DOHH2 (cell line): ENCODE results near the gene VPS51.

ENCODE experiments used
- H3F3A ChIP-seq: fragments of 200-600 bp; sonication (generic), shearing (Covaris generic); 2 replicates; pipeline ENCODE4 v1.6.0; 2016; ENCODE audit warnings: antibody characterized with exemption, mild to moderate bottlenecking; ENCODE audit not compliant: control insufficient read depth, insufficient read depth
- H3K27ac ChIP-seq: fragments of 200-600 bp; sonication (generic); 2 replicates; pipeline ENCODE4 v1.5.1; 2014; ENCODE audit warnings: low read depth, mild to moderate bottlenecking, low read length, moderate library complexity
- H3K27me3 ChIP-seq: fragments of 200-600 bp; sonication (generic); 2 replicates; pipeline ENCODE4 v1.6.1; 2014; ENCODE audit warnings: mild to moderate bottlenecking, low read length, mixed read lengths; ENCODE audit not compliant: control insufficient read depth
- H3K36me3 ChIP-seq: fragments of 200-600 bp; sonication (generic); 2 replicates; pipeline ENCODE4 v1.6.1; 2014; ENCODE audit warnings: mild to moderate bottlenecking, low read length, moderate library complexity, mixed read lengths; ENCODE audit not compliant: control insufficient read depth
- H3K4me1 ChIP-seq: fragments of 200-600 bp; sonication (generic); 2 replicates; pipeline ENCODE4 v1.6.1; 2014; ENCODE audit warnings: mild to moderate bottlenecking, low read length, mixed read lengths; ENCODE audit not compliant: control insufficient read depth
- H3K4me2 ChIP-seq: fragments of 200-600 bp; sonication (generic); 2 replicates; pipeline ENCODE4 v1.6.0; 2014; ENCODE audit warnings: mild to moderate bottlenecking, low read length, moderate library complexity
- H3K4me3 ChIP-seq: fragments of 200-600 bp; sonication (generic); 2 replicates; pipeline ENCODE4 v1.5.1; 2014; ENCODE audit warnings: mild to moderate bottlenecking, low read length, mixed read lengths
- H3K79me2 ChIP-seq: fragments of 200-600 bp; sonication (generic); 2 replicates; pipeline ENCODE4 v1.6.1; 2014; ENCODE audit warnings: mild to moderate bottlenecking, low read length, mixed read lengths; ENCODE audit not compliant: control insufficient read depth
- H3K9me2 ChIP-seq: fragments of 200-600 bp; sonication (generic); replicated peaks from 2 replicates; pipeline ENCODE4 v1.6.1; 2014; ENCODE audit warnings: mild to moderate bottlenecking, low read length, mixed read lengths; ENCODE audit not compliant: control insufficient read depth
- H3K9me3 ChIP-seq: fragments of 200-600 bp; sonication (generic); 2 replicates; pipeline ENCODE4 v1.6.1; 2014; ENCODE audit warnings: antibody characterized with exemption, low read length, mixed read lengths; ENCODE audit not compliant: control insufficient read depth, insufficient read depth
- H4K20me1 ChIP-seq: fragments of 200-600 bp; sonication (generic); 2 replicates; pipeline ENCODE4 v1.6.0; 2014; ENCODE audit warnings: low read depth, mild to moderate bottlenecking, antibody characterized with exemption, low read length, moderate library complexity; ENCODE audit not compliant: control insufficient read depth, insufficient read depth
- EZH2phosphoT487 ChIP-seq: fragments of 200-600 bp; sonication (generic); IDR thresholded peaks from 2 replicates; pipeline ENCODE4 v1.6.1; 2017; ENCODE audit warnings: borderline replicate concordance, mild to moderate bottlenecking, antibody characterized with exemption, low read length, moderate library complexity, mixed read lengths
- TF ChIP-seq, protein P1 (sequence below): fragments of 200-600 bp; sonication (generic); IDR thresholded peaks from one replicate; pipeline ENCODE4 v1.5.1; 2014; ENCODE audit warnings: antibody characterized with exemption, mild to moderate bottlenecking, low read depth, low read length; ENCODE audit not compliant: poor library complexity, severe bottlenecking

Gene VPS51

DNA sequence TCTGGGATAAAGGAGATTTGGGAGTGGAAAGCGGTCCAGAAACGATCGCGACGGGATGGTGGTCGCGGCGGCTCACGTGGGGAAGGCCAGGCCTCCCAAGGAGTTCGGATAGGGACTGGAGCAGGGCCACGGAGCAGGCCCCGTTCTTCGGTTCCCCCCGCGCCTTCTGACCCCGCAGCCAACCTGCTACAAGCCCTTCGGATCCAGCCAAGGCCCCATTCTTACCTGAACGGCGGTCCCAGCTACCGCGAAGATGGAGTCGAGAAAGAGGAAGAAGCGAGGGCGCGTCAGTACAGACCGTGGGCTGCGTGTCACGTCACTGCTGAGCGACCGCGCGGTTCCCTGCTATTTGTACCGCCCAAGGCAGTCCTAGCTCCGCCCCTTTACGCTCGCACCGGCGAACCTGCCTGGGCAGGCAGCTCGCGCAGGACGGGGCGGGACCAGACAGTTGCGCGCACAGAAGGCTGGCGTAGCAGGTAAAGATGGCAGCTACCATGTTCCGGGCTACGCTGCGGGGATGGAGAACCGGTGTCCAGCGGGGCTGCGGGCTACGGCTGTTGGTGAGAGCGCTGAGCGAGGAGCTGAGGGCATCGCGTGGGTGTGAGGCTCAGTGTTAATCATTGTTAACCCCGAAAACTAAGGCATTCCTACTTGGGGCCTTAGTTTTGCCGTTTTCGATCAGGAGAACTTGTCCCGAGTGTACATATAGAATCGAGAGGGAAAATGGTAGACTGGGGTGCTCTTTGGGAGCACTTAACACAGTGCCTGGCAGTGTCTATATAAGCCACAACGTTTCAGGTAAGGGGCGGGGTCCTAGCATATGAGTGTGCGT lies 26.1 kb downstream of the VPS51 start, which contains the start of the genes FAU and MRPL49:
TSS of gene FAU (minus strand) at position 270 of the 832 bp plus-strand sequence. CDS start 321 bp downstream, outside the sequence.
TSS of gene MRPL49 (plus strand) at position 457 of the 832 bp plus-strand sequence. CDS start at position 483, 26 bp downstream.
- H4K20me1 ChIP-seq = peaks cover 3% of the 10 kb centered on the region; the same call in 1 of the 2 replicates
- peaks cover 50% of the 10 kb centered on the region for H3K4me1 ChIP-seq
- peaks cover 56% of the 10 kb centered on the region for H3F3A ChIP-seq
- peak within 1 kb of the TSS; percentile 86 for H3K4me2 ChIP-seq
- no peaks in the 10 kb centered on the region for H3K27me3 ChIP-seq
- H3K9me3 ChIP-seq = no peaks in the 10 kb centered on the region
- H3K4me3 ChIP-seq = peak within 1 kb of the TSS; percentile 100
- H3K79me2 ChIP-seq = peaks cover 65% of the 10 kb centered on the region
- H3K9me2 ChIP-seq = no peaks in the 10 kb centered on the region
- peak within 1 kb of the TSS; percentile 86 for H3K27ac ChIP-seq
- TF ChIP-seq, protein P1, sequence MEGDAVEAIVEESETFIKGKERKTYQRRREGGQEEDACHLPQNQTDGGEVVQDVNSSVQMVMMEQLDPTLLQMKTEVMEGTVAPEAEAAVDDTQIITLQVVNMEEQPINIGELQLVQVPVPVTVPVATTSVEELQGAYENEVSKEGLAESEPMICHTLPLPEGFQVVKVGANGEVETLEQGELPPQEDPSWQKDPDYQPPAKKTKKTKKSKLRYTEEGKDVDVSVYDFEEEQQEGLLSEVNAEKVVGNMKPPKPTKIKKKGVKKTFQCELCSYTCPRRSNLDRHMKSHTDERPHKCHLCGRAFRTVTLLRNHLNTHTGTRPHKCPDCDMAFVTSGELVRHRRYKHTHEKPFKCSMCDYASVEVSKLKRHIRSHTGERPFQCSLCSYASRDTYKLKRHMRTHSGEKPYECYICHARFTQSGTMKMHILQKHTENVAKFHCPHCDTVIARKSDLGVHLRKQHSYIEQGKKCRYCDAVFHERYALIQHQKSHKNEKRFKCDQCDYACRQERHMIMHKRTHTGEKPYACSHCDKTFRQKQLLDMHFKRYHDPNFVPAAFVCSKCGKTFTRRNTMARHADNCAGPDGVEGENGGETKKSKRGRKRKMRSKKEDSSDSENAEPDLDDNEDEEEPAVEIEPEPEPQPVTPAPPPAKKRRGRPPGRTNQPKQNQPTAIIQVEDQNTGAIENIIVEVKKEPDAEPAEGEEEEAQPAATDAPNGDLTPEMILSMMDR = no peak
- no peak for TF ChIP-seq EZH2phosphoT487
- H3K36me3 ChIP-seq = peaks cover 85% of the 10 kb centered on the region

DNA sequence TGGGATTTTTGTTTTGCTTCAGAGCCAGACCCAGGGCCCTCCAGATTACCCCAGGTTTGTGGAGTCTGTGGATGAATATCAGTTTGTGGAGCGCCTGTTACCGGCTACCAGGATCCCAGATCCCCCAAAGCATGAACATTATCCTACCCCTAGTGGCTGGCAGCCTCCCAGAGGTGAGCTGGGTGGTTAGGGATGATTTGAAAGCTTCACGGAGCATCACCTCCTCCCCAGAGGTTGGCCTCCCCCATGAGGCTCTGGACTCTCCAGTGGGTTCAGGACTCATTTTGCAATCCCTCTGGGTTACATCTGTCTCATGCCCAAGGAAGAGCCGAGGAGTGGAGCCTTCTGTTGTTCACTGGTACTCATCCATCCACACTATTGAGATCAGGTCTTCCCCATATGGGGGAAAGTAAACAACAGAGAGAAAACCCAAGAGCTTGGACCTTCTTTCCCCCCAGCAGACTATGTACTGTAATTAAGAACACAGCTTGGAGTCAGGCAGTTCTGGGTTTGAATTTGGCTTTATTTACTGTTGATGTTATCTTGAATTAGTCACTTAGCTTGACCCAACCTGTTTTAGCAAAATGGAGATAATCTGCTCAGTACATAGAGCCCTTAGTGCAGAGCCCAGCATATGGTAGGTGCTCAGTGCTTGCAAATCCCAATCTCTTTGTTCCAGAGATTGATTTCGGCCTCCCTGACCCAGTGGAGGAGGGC lies 28.6 kb downstream of the VPS51 start:
- TF ChIP-seq EZH2phosphoT487 = no peak
- TF ChIP-seq, protein P1 = no peak
- Histone ChIP-seq H3K79me2 (peaks cover 60% of the 10 kb centered on the region), H3K27ac (peak overlapping the region; percentile 15; the same call in 1 of the 2 replicates), H3K4me2 (peak overlapping the region; percentile 86; the same call in 1 of the 2 replicates), H3K4me3 (no peak overlapping the region), H3K9me3 (no peaks in the 10 kb centered on the region), H3K36me3 (peaks cover 91% of the 10 kb centered on the region), H3K27me3 (no peaks in the 10 kb centered on the region), H3K4me1 (peaks cover 42% of the 10 kb centered on the region), H3F3A (peaks cover 64% of the 10 kb centered on the region), H4K20me1 (peaks cover 9% of the 10 kb centered on the region; the same call in 1 of the 2 replicates), H3K9me2 (no peaks in the 10 kb centered on the region)

DNA sequence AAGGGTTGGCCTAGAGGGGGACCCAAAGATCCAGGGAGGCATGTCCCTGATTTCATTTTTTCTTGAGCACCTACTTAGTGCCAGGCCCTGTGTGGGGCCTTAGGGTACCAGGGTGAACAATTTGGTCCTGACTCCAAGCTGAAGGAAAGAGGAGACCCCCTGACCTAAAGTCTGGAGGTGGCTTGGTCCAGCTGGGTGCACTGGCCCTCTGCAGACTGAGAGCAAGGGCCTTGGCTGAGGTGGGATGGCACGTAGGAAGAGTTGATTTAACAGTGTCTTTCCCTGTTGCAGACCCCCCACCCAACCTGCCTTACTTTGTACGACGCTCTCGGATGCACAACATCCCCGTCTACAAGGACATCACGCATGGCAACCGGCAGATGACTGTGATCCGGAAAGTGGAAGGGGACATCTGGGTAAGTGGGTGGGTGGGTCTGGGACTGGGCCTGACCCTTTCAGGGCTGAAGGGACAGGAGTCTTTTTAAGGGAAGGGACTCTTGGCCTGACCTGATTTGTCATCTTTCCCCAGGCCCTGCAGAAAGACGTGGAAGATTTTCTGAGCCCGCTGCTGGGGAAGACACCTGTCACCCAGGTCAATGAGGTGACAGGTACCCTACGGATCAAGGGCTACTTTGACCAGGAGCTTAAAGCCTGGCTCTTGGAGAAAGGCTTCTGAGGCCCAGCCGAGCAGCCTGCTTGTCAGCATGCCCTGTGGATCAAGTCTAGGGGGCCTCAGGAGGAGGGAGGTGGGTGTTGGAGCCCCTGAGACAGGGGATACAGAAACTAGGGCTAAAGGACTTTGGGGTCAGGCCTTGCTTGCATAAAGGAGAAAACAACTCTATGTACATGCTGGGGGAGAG lies 29.4 kb downstream of the VPS51 start:
- H3F3A ChIP-seq = peaks cover 64% of the 10 kb centered on the region
- H3K9me3 ChIP-seq = no peaks in the 10 kb centered on the region
- no peak overlapping the region for H3K4me3 ChIP-seq
- H3K79me2 ChIP-seq = peaks cover 60% of the 10 kb centered on the region
- H4K20me1 ChIP-seq = peaks cover 14% of the 10 kb centered on the region; the same call in 1 of the 2 replicates
- no peak overlapping the region for H3K4me2 ChIP-seq
- H3K27ac ChIP-seq = peak overlapping the region; percentile 100
- no peaks in the 10 kb centered on the region for H3K27me3 ChIP-seq
- no peaks in the 10 kb centered on the region for H3K9me2 ChIP-seq
- TF ChIP-seq EZH2phosphoT487 = no peak
- TF ChIP-seq, protein P1 = no peak
- peaks cover 91% of the 10 kb centered on the region for H3K36me3 ChIP-seq
- peaks cover 42% of the 10 kb centered on the region for H3K4me1 ChIP-seq
